ENCODE measurements around the gene PSMB5. TPM values are rescaled to one million over a fixed set of nuclear protein-coding genes. Genes with fewer than 3 reads are reported as not detected.

Gene PSMB5
- total RNA-seq = 67.6 TPM

GRCh38 chr14:23034498-23035302, at the start of gene PSMB5:
Gene PSMB5, minus strand, starts transcription at chr14:23034900. Its CDS starts 19 bp downstream, at chr14:23034881.
- DNase-seq (ENCODE audit: low spot score) = peak; percentile 93

GRCh38 chr14:23080474-23080873, 45.8 kb upstream of the PSMB5 start:
- DNase-seq (ENCODE audit: low spot score) = no peak

- DNase-seq (ENCODE audit: low spot score) = no peak
These were observed 45.0 kb upstream of the PSMB5 start for GRCh38 chr14:23079716-23080115.

- DNase-seq (ENCODE audit: low spot score) = peak; percentile 67
These were observed 44.0 kb upstream of the PSMB5 start for GRCh38 chr14:23078692-23079116.

GRCh38 chr14:23077962-23078361, 43.3 kb upstream of the PSMB5 start:
- no peak for DNase-seq (ENCODE audit: low spot score)

- no peak for DNase-seq (ENCODE audit: low spot score)
These were observed 42.2 kb upstream of the PSMB5 start for GRCh38 chr14:23076785-23077408.

- DNase-seq (ENCODE audit: low spot score) = no peak
These were observed 40.2 kb upstream of the PSMB5 start for GRCh38 chr14:23074906-23075305.

GRCh38 chr14:23071921-23072539, 37.3 kb upstream of the PSMB5 start:
- no peak for DNase-seq (ENCODE audit: low spot score)

GRCh38 chr14:23071244-23071920, 36.7 kb upstream of the PSMB5 start:
- peak; percentile 88 for DNase-seq (ENCODE audit: low spot score)

GRCh38 chr14:23070262-23071129, 35.8 kb upstream of the PSMB5 start:
- DNase-seq (ENCODE audit: low spot score) = no peak

GRCh38 chr14:23069413-23069806, 34.7 kb upstream of the PSMB5 start:
- DNase-seq (ENCODE audit: low spot score) = no peak

- peak; percentile 87 for DNase-seq (ENCODE audit: low spot score)
These were observed 34.2 kb upstream of the PSMB5 start for GRCh38 chr14:23068789-23069412.

GRCh38 chr14:23067847-23068788, 33.4 kb upstream of the PSMB5 start:
- DNase-seq (ENCODE audit: low spot score) = no peak

GRCh38 chr14:23066855-23067744, 32.4 kb upstream of the PSMB5 start:
- no peak for DNase-seq (ENCODE audit: low spot score)

GRCh38 chr14:23066368-23066767, 31.7 kb upstream of the PSMB5 start:
- DNase-seq (ENCODE audit: low spot score) = no peak

GRCh38 chr14:23063601-23064000, 28.9 kb upstream of the PSMB5 start:
- DNase-seq (ENCODE audit: low spot score) = no peak

GRCh38 chr14:23062002-23062401, 27.3 kb upstream of the PSMB5 start:
- DNase-seq (ENCODE audit: low spot score) = peak; percentile 79

GRCh38 chr14:23060536-23061260, 26.0 kb upstream of the PSMB5 start:
- DNase-seq (ENCODE audit: low spot score) = no peak

Data from ureter (tissue), 1 donor.